ENCODE data around the gene ZNF580. TPM values are rescaled to one million over a fixed set of nuclear protein-coding genes. Genes with fewer than 3 reads are reported as not detected.

The ZNF580 gene
- total and polyA plus RNA-seq, 3 donors from 2014 or later: 21.7 to 38.0 (median 37.6) TPM

DNA sequence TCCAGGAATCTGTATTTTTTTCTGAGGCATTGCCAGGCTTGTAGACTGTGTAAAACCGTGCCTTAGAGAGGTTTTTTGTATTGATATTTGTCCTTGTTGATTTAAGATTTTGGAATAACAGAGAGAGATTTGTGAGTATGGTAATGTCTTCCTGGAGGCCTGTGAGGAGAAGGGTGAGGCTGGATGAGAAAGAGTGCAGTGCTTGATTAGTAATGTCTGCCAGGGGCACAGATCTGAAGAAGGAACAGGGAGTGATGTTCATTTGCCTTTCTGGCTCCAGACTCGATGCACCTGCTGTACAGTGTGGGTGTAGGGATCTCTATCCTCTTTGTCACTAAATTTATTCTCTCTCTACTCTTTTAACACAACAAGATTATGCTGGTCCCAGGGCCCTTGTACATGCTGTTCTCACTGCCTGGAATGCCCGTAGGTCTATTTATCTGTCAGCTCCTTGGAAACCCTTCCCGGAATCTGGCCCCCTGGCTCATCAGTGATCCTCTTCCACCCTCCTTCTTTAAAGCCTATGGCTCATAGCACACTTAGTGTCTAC is 45.7 kb upstream of the ZNF580 start:
- no peaks in the 10 kb centered on the region for H3K9me3 ChIP-seq

DNA sequence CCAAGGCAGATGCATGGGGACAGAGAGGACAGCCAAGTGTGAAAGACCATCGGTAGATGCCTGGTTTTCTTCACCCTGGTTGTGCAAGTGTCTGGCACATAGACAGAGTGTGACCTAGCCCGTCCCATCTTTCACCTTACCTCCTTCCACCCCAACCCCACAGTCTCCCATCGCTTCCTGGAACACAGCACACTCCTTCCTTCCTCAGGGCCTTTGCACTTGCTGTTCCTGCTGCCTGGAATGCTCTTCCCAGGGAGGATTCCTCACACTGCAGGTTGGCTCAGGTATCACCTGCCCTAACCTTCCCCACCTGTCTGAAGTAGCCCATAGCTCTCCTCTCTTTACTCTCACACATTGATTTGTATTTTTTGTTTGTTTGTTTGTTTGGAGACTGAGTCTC is 44.5 kb upstream of the ZNF580 start:
- intact Hi-C loops (cut with DNase I; ENCODE audit: low total_unique reads): no loop called here
- Histone ChIP-seq H3K4me1 (peaks cover 7% of the 10 kb centered on the region), H3K36me3 (ENCODE audit: low read depth, missing control alignments) (no peaks in the 10 kb centered on the region), H3K27me3 (no peaks in the 10 kb centered on the region), H3K27ac (no peak overlapping the region), H3K9me3 (no peaks in the 10 kb centered on the region), H3K4me3 (no peak overlapping the region)
- TF ChIP-seq, protein P1, sequence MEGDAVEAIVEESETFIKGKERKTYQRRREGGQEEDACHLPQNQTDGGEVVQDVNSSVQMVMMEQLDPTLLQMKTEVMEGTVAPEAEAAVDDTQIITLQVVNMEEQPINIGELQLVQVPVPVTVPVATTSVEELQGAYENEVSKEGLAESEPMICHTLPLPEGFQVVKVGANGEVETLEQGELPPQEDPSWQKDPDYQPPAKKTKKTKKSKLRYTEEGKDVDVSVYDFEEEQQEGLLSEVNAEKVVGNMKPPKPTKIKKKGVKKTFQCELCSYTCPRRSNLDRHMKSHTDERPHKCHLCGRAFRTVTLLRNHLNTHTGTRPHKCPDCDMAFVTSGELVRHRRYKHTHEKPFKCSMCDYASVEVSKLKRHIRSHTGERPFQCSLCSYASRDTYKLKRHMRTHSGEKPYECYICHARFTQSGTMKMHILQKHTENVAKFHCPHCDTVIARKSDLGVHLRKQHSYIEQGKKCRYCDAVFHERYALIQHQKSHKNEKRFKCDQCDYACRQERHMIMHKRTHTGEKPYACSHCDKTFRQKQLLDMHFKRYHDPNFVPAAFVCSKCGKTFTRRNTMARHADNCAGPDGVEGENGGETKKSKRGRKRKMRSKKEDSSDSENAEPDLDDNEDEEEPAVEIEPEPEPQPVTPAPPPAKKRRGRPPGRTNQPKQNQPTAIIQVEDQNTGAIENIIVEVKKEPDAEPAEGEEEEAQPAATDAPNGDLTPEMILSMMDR (IDR thresholded peaks at IDR 0.05): no peak
- no peak for TF ChIP-seq POLR2A (IDR thresholded peaks at IDR 0.05)
- WGBS, 2 donors: 93 to 97% methylated on average over 3 of the region's 3 CpGs
- no peak for DNase-seq

More for the DNA sequence above, 45.7 kb upstream of the ZNF580 start:
- Histone ChIP-seq H3K27me3 (no peaks in the 10 kb centered on the region), H3K36me3 (ENCODE audit: low read depth, missing control alignments) (no peaks in the 10 kb centered on the region), H3K4me1 (no peaks in the 10 kb centered on the region), H3K27ac (no peak overlapping the region), H3K4me3 (no peak overlapping the region)
- no peak for DNase-seq
- no peak for TF ChIP-seq POLR2A (IDR thresholded peaks at IDR 0.05)
- TF ChIP-seq, protein P1 (IDR thresholded peaks at IDR 0.05): no peak
- WGBS, 2 donors: 75 to 77% methylated on average over 4 of the region's 4 CpGs
- intact Hi-C loops (cut with DNase I; ENCODE audit: low total_unique reads): no loop called here

DNA sequence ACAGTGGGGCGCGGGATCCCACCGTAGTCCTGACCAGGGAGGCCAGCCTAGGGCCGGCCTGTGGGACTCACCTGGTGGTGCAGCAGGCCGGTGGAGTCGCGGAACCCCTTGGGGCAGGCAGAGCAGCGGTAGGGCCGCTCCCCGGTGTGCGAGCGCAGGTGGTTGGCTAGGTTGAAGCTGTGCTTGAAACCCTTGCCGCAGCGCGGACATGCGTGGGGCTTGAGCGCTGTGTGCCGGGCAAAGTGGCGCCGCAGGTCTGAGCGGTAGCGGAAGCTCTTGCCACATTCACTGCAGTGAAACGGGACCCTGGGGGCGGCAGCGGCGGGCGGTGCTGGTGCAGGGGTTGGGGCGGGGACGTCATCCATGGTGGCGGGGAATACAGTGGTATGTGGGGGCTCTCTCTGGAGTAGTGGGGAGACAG is 43.3 kb upstream of the ZNF580 start:
- Histone ChIP-seq H3K27me3 (no peaks in the 10 kb centered on the region), H3K27ac (no peak overlapping the region), H3K4me1 (peaks cover 7% of the 10 kb centered on the region), H3K9me3 (no peaks in the 10 kb centered on the region), H3K36me3 (ENCODE audit: low read depth, missing control alignments) (no peaks in the 10 kb centered on the region), H3K4me3 (no peak overlapping the region)
- no peak for DNase-seq
- 61 to 84% methylated on average over 10 to 30 of the region's 30 CpGs for WGBS, 2 donors
- intact Hi-C loops (cut with DNase I; ENCODE audit: low total_unique reads): no loop called here
- no peak for TF ChIP-seq POLR2A (IDR thresholded peaks at IDR 0.05)
- TF ChIP-seq, protein P1 (IDR thresholded peaks at IDR 0.05): no peak

DNA sequence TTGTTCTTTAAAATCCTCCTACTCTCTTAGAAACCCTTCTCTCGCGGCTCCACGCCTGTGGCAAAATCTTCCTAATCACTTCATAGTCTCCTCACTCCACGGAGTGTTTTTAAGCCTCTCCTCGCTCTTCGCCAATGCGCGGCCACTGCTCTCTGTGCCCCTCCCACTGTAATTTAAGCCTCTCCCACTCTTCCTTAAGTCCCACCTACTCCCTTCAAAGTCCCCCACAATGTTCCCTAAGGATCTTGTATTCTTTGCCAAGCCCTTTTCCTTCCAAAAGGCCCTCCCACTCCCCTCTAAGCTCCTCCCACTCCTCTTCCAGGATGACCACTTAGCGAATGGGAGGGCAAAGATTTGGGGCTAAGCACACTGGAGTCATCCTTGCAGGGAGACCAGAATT is 42.8 kb upstream of the ZNF580 start:
- no peaks in the 10 kb centered on the region for H3K9me3 ChIP-seq
- no peak for DNase-seq
- peaks cover 7% of the 10 kb centered on the region for H3K4me1 ChIP-seq
- H3K4me3 ChIP-seq: no peak overlapping the region
- H3K27me3 ChIP-seq: no peaks in the 10 kb centered on the region
- 62 to 64% methylated on average over 9 of the region's 9 CpGs for WGBS, 2 donors
- no peak overlapping the region for H3K27ac ChIP-seq
- intact Hi-C loops (cut with DNase I; ENCODE audit: low total_unique reads): no loop called here
- H3K36me3 ChIP-seq (ENCODE audit: low read depth, missing control alignments): no peaks in the 10 kb centered on the region
- TF ChIP-seq, protein P1 (IDR thresholded peaks at IDR 0.05): no peak
- TF ChIP-seq POLR2A (IDR thresholded peaks at IDR 0.05): no peak
